Upper lobe of left lung (tissue), 6 donors: ENCODE results near the gene TTC28. TPM values are rescaled to one million over a fixed set of nuclear protein-coding genes. Genes with fewer than 3 reads are reported as not detected.

Experiments
- ATAC-seq, 2 donors: fragments of 200-7000 bp; cut with Tn5 transposase; one replicate each; pipeline ENCODE4 v1.9.1; 2022; ENCODE audit warnings: mild to moderate bottlenecking in 2 of 2, moderate library complexity in 2 of 2; ENCODE audit not compliant: low FRiP score in 2 of 2
- DNase-seq, 2 donors: peaks; one replicate each; pipeline ENCODE4 v3.0.0-alpha.2; 2019 to 2020
- H3K27ac ChIP-seq, 4 donors: fragments of 200-600 bp; sonication (generic); one replicate each; pipeline ENCODE4 v1.5.1; 2016 to 2019
- H3K27me3 ChIP-seq, 4 donors: fragments of 200-600 bp; sonication (generic); one replicate each; pipeline ENCODE4 v1.5.1; 2017 to 2019
- H3K36me3 ChIP-seq, 4 donors: fragments of 200-600 bp; sonication (generic); one replicate each; pipeline ENCODE4 v1.5.1; 2016 to 2019
- H3K4me1 ChIP-seq, 4 donors: fragments of 200-600 bp; sonication (generic); one replicate each; pipeline ENCODE4 v1.5.1; 2018 to 2019
- H3K4me3 ChIP-seq, 4 donors: fragments of 200-600 bp; sonication (generic); one replicate each; pipeline ENCODE4 v1.5.1; 2017 to 2019; ENCODE audit warnings: mild to moderate bottlenecking in 2 of 4, moderate library complexity in 1 of 4
- H3K9me3 ChIP-seq, 4 donors: fragments of 200-600 bp; sonication (generic); one replicate each; pipeline ENCODE4 v1.5.1; 2018 to 2019
- EP300 ChIP-seq, 4 donors: sonication (generic); formaldehyde crosslinking; IDR thresholded peaks; one replicate each; pipeline ENCODE4 v1.5.1; 2017; ENCODE audit warnings: antibody characterized with exemption in 4 of 4, control low read depth in 2 of 4
- POLR2A ChIP-seq, 4 donors: fragments of 450-650 bp; IDR thresholded peaks; one replicate each; pipeline ENCODE4 v1.5.1; 2016 to 2017; ENCODE audit warnings: antibody characterized with exemption in 4 of 4, mild to moderate bottlenecking in 2 of 4
- POLR2AphosphoS5 ChIP-seq, 2 donors: sonication (generic); formaldehyde crosslinking; IDR thresholded peaks; one replicate each; pipeline ENCODE4 v1.5.1; 2017; ENCODE audit warnings: antibody characterized with exemption in 2 of 2
- WGBS, 2 donors: methylation state at CpG; one replicate each; pipeline ENCODE4 v1.1.5; 2017 to 2018; 5-methylcytosine and 5-hydroxymethylcytosine counted together
- total RNA-seq, 6 donors: library from RNA; depleted of rRNA in 4 of 6; stranded (reverse); fragments of >200 nt in 4 of 6; gene quantifications; one replicate each; pipeline versions ENCODE4 v1.1.0 to v1.2.1, GENCODE V29; 2016 to 2021
- TF ChIP-seq, protein P1 (sequence below), 6 experiments: fragments of 450-650 bp in 4 of 6; fragments of 200-600 bp in 2 of 6; sonication (generic) in 2 of 6; IDR thresholded peaks; one replicate each; pipeline ENCODE4 v1.5.1; 2016 to 2019; ENCODE audit warnings: antibody characterized with exemption in 6 of 6
- donor health status: DM: no; HTN: no; CAD: no; lungs with moderate emphysema.
- donor health status: DM: no; HTN: yes; CAD: no; lungs with severe emphysema.

Gene TTC28
- total RNA-seq, 6 donors from 2014 or later: 30.1 to 69.4 (median 41.4) TPM

DNA sequence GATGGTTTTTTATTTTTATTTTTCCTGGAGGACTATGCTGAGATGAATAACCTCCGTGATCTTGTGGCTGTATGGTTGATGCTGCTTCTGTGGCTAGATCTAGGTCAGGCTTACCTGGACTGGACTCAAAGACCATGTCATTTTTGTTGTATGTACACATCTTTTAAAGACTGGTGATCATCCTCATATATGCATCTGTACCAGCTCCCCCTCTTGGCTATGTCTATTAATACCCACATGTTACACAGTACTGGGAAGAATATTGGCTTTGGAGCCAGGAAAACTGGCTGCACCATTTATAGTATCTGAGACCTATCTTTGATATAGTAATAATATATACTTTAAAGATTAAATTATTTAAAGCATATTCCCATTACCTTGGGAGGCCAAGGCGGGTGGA, 742.2 kb downstream of the TTC28 start:
- TF ChIP-seq POLR2A (IDR thresholded peaks at IDR 0.05) (no peak), POLR2AphosphoS5 (IDR thresholded peaks at IDR 0.05) (no peak), EP300 (IDR thresholded peaks at IDR 0.05) (no peak)
- TF ChIP-seq, protein P1, sequence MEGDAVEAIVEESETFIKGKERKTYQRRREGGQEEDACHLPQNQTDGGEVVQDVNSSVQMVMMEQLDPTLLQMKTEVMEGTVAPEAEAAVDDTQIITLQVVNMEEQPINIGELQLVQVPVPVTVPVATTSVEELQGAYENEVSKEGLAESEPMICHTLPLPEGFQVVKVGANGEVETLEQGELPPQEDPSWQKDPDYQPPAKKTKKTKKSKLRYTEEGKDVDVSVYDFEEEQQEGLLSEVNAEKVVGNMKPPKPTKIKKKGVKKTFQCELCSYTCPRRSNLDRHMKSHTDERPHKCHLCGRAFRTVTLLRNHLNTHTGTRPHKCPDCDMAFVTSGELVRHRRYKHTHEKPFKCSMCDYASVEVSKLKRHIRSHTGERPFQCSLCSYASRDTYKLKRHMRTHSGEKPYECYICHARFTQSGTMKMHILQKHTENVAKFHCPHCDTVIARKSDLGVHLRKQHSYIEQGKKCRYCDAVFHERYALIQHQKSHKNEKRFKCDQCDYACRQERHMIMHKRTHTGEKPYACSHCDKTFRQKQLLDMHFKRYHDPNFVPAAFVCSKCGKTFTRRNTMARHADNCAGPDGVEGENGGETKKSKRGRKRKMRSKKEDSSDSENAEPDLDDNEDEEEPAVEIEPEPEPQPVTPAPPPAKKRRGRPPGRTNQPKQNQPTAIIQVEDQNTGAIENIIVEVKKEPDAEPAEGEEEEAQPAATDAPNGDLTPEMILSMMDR (IDR thresholded peaks at IDR 0.05): no peak
- no peak for ATAC-seq
- H3K9me3 ChIP-seq: no peaks in the 10 kb centered on the region
- H3K27ac ChIP-seq: no peak overlapping the region
- no peak overlapping the region for H3K4me3 ChIP-seq
- H3K27me3 ChIP-seq: no peaks in the 10 kb centered on the region
- H3K4me1 ChIP-seq: no peaks in the 10 kb centered on the region
- no peak for DNase-seq
- 96% methylated on average over 2 of the region's 2 CpGs for WGBS, 2 donors
- H3K36me3 ChIP-seq: peaks cover 0 to 4% (median 0%) of the 10 kb centered on the region in 4 donors

DNA sequence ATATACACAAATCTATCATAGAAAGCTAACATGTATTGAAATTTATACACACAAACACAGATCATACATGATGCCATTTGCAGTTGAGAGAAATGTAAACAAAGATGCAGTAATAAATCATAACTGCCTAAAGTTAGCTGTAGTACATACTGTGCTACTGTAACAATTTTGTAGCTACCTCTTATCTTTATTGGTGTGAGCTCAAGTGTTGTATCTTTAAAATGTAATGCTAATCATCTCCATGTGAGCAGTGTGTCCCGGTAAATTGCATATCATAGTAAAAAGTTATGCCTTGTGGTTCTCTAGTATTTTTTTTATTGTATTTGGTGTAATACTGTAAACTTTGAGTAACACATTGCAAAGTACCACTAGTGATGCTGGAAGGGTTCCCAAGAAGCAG, 743.7 kb downstream of the TTC28 start:
- ATAC-seq (no peak), DNase-seq (no peak)
- TF ChIP-seq POLR2AphosphoS5 (IDR thresholded peaks at IDR 0.05) (no peak), POLR2A (IDR thresholded peaks at IDR 0.05) (no peak), EP300 (IDR thresholded peaks at IDR 0.05) (no peak)
- TF ChIP-seq, protein P1 (IDR thresholded peaks at IDR 0.05): no peak
- Histone ChIP-seq H3K27ac (no peak overlapping the region), H3K9me3 (no peaks in the 10 kb centered on the region), H3K27me3 (no peaks in the 10 kb centered on the region), H3K4me3 (no peak overlapping the region), H3K4me1 (no peaks in the 10 kb centered on the region), H3K36me3 (no peaks in the 10 kb centered on the region)
- 93 to 96% methylated on average over 1 of the region's 1 CpG for WGBS, 2 donors

DNA sequence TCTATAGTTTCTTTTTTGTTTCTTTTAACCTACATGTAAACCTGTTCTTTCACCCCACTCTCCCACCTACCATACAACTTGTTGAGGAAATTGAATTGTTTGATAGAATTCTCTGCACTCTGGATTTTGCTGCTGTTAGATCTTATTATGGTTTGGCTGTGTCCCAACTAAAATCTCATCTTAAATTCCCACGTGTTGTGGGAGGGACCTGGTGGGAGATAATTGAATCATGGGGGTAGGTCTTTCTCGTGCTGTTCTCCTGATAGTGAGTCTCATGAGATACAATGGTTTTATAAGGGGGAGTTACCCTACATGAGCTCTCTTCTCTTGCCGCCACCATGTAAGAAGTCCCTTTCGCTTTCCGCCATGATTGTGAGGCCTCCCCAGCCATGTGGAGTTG, 745.6 kb downstream of the TTC28 start:
- TF ChIP-seq, protein P1 (IDR thresholded peaks at IDR 0.05): no peak
- TF ChIP-seq EP300 (IDR thresholded peaks at IDR 0.05) (no peak), POLR2A (IDR thresholded peaks at IDR 0.05) (no peak), POLR2AphosphoS5 (IDR thresholded peaks at IDR 0.05) (no peak)
- no peaks in the 10 kb centered on the region for H3K36me3 ChIP-seq
- no peaks in the 10 kb centered on the region for H3K9me3 ChIP-seq
- no peaks in the 10 kb centered on the region for H3K27me3 ChIP-seq
- ATAC-seq (no peak), DNase-seq (no peak)
- no peak overlapping the region for H3K27ac ChIP-seq
- H3K4me3 ChIP-seq: no peak overlapping the region
- WGBS, 2 donors: 93% methylated on average over 5 of the region's 5 CpGs
- no peaks in the 10 kb centered on the region for H3K4me1 ChIP-seq

DNA sequence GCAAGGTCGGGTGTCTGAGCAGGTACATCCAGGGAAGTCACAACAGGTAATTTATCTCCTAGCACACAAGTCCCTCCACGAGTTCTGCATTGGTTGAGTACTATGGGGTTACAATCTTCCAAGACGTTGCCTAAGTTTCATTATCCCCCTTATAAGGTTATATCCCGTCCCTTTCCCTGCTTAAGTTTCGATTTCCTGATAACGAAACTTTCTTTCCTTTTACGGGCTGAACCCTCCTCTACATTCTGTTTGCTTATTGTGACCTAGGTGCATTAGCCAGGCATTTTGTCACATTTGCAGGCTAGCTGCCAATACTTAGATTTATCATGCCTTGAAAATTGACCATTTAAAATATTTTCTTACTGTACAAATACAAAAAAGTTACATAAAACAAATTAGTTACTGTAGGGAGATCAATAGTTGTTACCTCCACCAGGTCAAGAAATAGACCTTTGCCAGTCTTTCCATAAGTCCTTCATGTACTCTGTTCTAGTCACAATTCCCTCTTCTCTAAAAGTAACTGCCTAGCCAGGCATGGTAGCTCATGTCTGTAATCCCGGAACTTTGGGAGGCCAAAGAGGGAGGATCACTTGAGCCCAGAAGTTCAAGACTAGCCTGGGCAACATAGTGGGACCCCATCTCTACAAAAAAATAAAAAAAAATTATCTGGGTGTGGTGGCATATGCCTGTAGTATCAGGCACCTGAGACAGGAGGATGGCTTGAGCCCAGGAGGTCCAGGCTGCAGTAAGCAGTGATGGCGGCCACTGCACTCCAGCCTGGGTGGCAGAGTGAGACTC, 746.3 kb downstream of the TTC28 start:
- WGBS, 2 donors: 90 to 91% methylated on average over 9 of the region's 9 CpGs
- no peaks in the 10 kb centered on the region for H3K9me3 ChIP-seq
- no peaks in the 10 kb centered on the region for H3K36me3 ChIP-seq
- no peaks in the 10 kb centered on the region for H3K4me1 ChIP-seq
- no peak overlapping the region for H3K27ac ChIP-seq
- H3K27me3 ChIP-seq: no peaks in the 10 kb centered on the region
- ATAC-seq: no peak
- TF ChIP-seq EP300 (IDR thresholded peaks at IDR 0.05): no peak
- no peak for TF ChIP-seq POLR2AphosphoS5 (IDR thresholded peaks at IDR 0.05)
- TF ChIP-seq, protein P1 (IDR thresholded peaks at IDR 0.05): no peak
- no peak for TF ChIP-seq POLR2A (IDR thresholded peaks at IDR 0.05)
- no peak for DNase-seq
- no peak overlapping the region for H3K4me3 ChIP-seq
